Measurements from ENCODE around the gene ALX4.

Gene ALX4

GRCh38 chr11:44290208-44290607, 19.7 kb downstream of the ALX4 start:
- DNase-seq, result peak; percentile 71

- no peak for DNase-seq
These were observed 21.8 kb downstream of the ALX4 start for GRCh38 chr11:44288133-44288526.

- DNase-seq, result no peak
These were observed 23.0 kb downstream of the ALX4 start for GRCh38 chr11:44286911-44287310.

- peak; percentile 62 for DNase-seq
These were observed 23.6 kb downstream of the ALX4 start for GRCh38 chr11:44286268-44286880.

GRCh38 chr11:44285756-44286155, 24.2 kb downstream of the ALX4 start:
- DNase-seq, result no peak

GRCh38 chr11:44282620-44283019, 27.3 kb downstream of the ALX4 start:
- DNase-seq, result no peak

GRCh38 chr11:44281151-44281550, 28.8 kb downstream of the ALX4 start:
- no peak for DNase-seq

GRCh38 chr11:44280257-44280656, 29.7 kb downstream of the ALX4 start:
- DNase-seq, result no peak

GRCh38 chr11:44279483-44279882, 30.5 kb downstream of the ALX4 start:
- DNase-seq, result no peak

- no peak for DNase-seq
These were observed 32.5 kb downstream of the ALX4 start for GRCh38 chr11:44277196-44278090.

GRCh38 chr11:44275961-44276550, 33.9 kb downstream of the ALX4 start:
- DNase-seq, result no peak

GRCh38 chr11:44275241-44275640, 34.7 kb downstream of the ALX4 start:
- DNase-seq, result no peak

GRCh38 chr11:44274404-44274803, 35.5 kb downstream of the ALX4 start:
- no peak for DNase-seq

- DNase-seq, result no peak
These were observed 38.7 kb downstream of the ALX4 start for GRCh38 chr11:44271286-44271685.

- no peak for DNase-seq
These were observed 39.3 kb downstream of the ALX4 start for GRCh38 chr11:44270403-44271273.

- no peak for DNase-seq
These were observed 40.3 kb downstream of the ALX4 start for GRCh38 chr11:44269369-44270351.

- DNase-seq, result no peak
These were observed 41.3 kb downstream of the ALX4 start for GRCh38 chr11:44268614-44269080.

- no peak for DNase-seq
These were observed 42.0 kb downstream of the ALX4 start for GRCh38 chr11:44267750-44268613.

- no peak for DNase-seq
These were observed 42.8 kb downstream of the ALX4 start for GRCh38 chr11:44267006-44267749.

Data from DMS79 treated with DMSO at 0.1 percent for 48 hours (cell line).